Right lobe of liver (tissue), 6 donors: ENCODE data around the gene RNGTT. TPM values are rescaled to one million over a fixed set of nuclear protein-coding genes. Genes with fewer than 3 reads are reported as not detected.
A peak's percentile ranks its signal among the peaks of the same experiment; 100 is the strongest.

Experiments
- ATAC-seq, 4 donors: fragments of 200-7000 bp; cut with Tn5 transposase; one replicate each; pipeline ENCODE4 v1.9.1; 2020; ENCODE audit warnings: mild to moderate bottlenecking in 4 of 4, moderate library complexity in 4 of 4
- DNase-seq, 3 donors: peaks; one replicate each; pipeline ENCODE4 v3.0.0-alpha.2; 2020
- H3K27ac ChIP-seq, 3 donors: fragments of 200-600 bp; one replicate each; pipeline ENCODE4 v1.8.0; 2022
- H3K27me3 ChIP-seq, 2 donors: fragments of 200-600 bp; one replicate each; pipeline ENCODE4 v1.8.0; 2022
- H3K36me3 ChIP-seq, 4 donors: fragments of 200-600 bp; sonication (generic) in 1 of 4; one replicate each; pipeline versions ENCODE4 v1.5.1 to v1.8.0; 2017 to 2022; ENCODE audit warnings: control low read depth in 1 of 4
- H3K4me1 ChIP-seq, 4 donors: fragments of 200-600 bp; sonication (generic) in 1 of 4; one replicate each; pipeline versions ENCODE4 v1.5.1 to v1.8.0; 2017 to 2022; ENCODE audit warnings: control low read depth in 1 of 4
- H3K4me3 ChIP-seq, 3 donors: fragments of 200-600 bp; one replicate each; pipeline ENCODE4 v1.8.0; 2022
- H3K9me3 ChIP-seq, 4 donors: fragments of 200-600 bp; sonication (generic) in 1 of 4; one replicate each; pipeline versions ENCODE4 v1.5.1 to v1.8.0; 2017 to 2022; ENCODE audit warnings: control low read depth in 1 of 4
- CTCF ChIP-seq, 4 donors: fragments of 200-600 bp in 3 of 4; fragments of 450-650 bp in 1 of 4; IDR thresholded peaks; one replicate each; pipeline versions ENCODE4 v1.5.1 to v1.8.0; 2016 to 2022; ENCODE audit warnings: antibody characterized with exemption in 4 of 4, mild to moderate bottlenecking in 2 of 4
- POLR2A ChIP-seq: fragments of 450-650 bp; IDR thresholded peaks from one replicate; pipeline ENCODE4 v1.6.1; 2017; ENCODE audit warnings: antibody characterized with exemption, mild to moderate bottlenecking
- WGBS: methylation state at CpG from one replicate; pipeline ENCODE4 v1.1.6; 2018; ENCODE audit warnings: low coverage, low lambda C conversion rate; ENCODE audit not compliant: insufficient coverage; ENCODE audit errors: missing lambda C conversion rate; 5-methylcytosine and 5-hydroxymethylcytosine counted together
- intact Hi-C, 2 donors: fragments of 100-400 bp; cut with DNase I; formaldehyde crosslinking; loops; one replicate each; pipeline versions ENCODE4 v1.11.2 to v1.14.1; 2022
- total RNA-seq, 6 experiments: library from RNA; depleted of rRNA in 2 of 6; stranded (reverse); fragments of >200 nt in 2 of 6; fragmentation: NEBNext Ultra II Directional in 3 of 6; extraction: Animal tissue kit (Norgen Biotek cat#: 25700) in 3 of 6; gene quantifications; one replicate each; pipeline versions ENCODE4 v1.1.0 to v1.2.4, GENCODE V29; 2016 to 2023
- donor health status: DM: no; HTN: yes; CAD: no.
- donor health status: DM: no; HTN: no; CAD: no.
- donor health status: DM: no; HTN: no; CAD: no.
- donor health status: DM: no; HTN: yes; CAD: no.
- donor health status: DM: no; HTN: yes; CAD: no.

RNGTT gene
- total RNA-seq, 6 experiments from 2014 or later: 5.7 to 11.2 (median 6.5) TPM

DNA sequence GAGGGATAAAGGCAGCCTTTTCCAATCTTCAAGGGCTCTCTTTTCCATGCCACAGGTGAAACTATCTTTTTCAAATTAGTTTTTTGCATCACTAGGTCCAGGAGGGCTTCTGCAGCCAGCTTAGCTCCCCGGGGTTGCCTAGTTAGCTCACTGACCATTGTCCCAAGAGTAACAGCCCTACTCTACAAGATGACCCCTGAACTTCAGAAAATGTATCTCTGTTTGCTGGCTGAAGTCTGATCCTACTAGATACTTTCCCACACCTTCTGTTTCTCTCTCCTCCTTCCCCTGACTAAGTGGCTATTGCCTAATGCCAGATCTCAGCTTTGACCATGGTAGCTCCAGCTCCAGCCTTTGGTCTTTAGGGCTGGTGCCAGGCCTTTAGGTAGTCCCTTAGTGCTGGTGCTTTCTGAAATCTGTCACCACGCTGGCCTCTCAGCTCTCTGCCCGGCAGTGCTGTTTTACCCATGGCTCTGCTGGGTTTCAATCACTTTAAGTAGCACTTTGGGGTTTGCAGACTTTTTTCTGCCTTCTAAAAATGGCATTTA, 255.1 kb downstream of the RNGTT start:
- Histone ChIP-seq H3K36me3 (no peaks in the 10 kb centered on the region), H3K9me3 (no peaks in the 10 kb centered on the region), H3K27me3 (no peaks in the 10 kb centered on the region), H3K4me3 (no peak overlapping the region), H3K27ac (no peak overlapping the region), H3K4me1 (peaks cover 0 to 26% (median 7%) of the 10 kb centered on the region in 4 donors)
- TF ChIP-seq POLR2A (no peak), CTCF (IDR thresholded peaks at IDR 0.05) (no peak)
- ATAC-seq (peak; percentile 65 to 90 (median 76)), DNase-seq (peak; percentile 31 to 62 (median 49))
- intact Hi-C loops: no loop called here
- WGBS: 95% methylated on average over 2 of the region's 3 CpGs

DNA sequence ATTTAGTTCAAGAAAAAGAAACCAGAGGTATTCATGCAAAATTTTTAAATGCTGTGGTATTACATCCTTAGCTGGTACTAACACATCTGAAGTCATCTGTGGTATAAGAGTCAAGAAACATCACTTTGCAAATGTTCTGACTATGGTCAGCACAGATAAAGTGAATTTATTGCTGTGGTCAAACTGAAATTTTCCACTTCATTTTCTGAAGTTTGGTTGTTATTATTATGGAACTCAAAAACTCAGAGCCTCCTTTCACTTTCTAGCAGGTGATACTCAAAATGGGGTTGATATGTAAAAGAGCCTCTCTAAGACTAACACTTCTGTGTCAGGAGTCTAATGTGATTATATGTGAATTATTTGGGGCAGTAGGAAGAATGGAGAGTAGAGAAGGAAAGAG, 257.8 kb downstream of the RNGTT start:
- TF ChIP-seq POLR2A (no peak), CTCF (IDR thresholded peaks at IDR 0.05) (no peak)
- DNase-seq (no peak), ATAC-seq (no peak)
- Histone ChIP-seq H3K4me1 (peaks cover 0 to 26% (median 7%) of the 10 kb centered on the region in 4 donors), H3K36me3 (no peaks in the 10 kb centered on the region), H3K4me3 (no peak overlapping the region), H3K27ac (no peak overlapping the region), H3K27me3 (no peaks in the 10 kb centered on the region), H3K9me3 (no peaks in the 10 kb centered on the region)
- intact Hi-C loops: no loop called here

DNA sequence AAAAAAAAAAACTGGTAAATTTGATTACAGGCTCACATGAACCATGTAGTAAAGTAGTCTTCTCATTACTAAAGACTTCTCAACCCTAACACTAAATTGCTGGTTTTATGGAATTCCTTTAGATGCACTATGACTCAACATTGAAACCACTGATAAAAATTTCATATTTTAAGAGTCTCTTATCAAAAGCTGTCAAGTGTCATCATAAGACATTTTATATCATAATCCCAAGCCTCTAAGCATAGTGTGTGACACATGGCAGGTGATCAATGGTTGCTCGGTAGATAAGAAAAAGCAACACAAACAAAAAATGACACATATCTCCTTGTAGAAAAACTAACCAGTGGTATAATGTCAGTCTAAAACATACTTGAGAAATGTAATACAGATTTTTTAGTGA, 258.4 kb downstream of the RNGTT start:
- TF ChIP-seq CTCF (IDR thresholded peaks at IDR 0.05) (no peak), POLR2A (no peak)
- WGBS: 36% methylated on average over 1 of the region's 1 CpG
- intact Hi-C loops: no loop called here

DNA sequence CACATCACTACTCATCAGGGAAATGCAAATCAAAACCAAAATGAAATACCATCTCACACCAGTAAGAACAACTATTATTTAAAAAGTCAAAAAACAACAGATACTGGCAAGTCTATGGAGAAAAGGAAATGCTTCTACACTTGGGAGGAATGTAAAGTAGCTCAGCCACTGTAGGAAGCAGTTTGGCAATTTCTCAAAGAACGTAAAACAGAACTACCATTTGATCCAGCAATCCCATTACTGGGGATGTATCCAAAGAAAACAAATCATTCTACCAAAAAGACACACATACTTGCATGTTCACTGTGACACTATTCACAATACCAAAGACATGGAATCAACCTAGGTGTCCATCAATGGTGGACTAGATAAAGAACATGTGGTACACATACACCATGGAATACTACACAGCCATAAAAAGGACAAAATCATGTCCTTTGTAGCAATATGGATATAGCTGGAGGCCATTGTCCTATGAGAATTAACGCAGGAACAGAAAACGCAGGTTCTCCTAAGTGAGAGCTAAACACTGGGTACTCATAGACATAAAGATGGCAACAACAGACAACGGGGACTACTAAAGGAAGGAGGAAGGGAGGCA, 260.4 kb downstream of the RNGTT start:
- Histone ChIP-seq H3K4me3 (no peak overlapping the region), H3K36me3 (no peaks in the 10 kb centered on the region), H3K4me1 (peaks cover 0 to 2% (median 0%) of the 10 kb centered on the region in 4 donors), H3K27me3 (no peaks in the 10 kb centered on the region), H3K27ac (no peak overlapping the region), H3K9me3 (no peaks in the 10 kb centered on the region)
- intact Hi-C loops: no loop called here
- DNase-seq: no peak
- WGBS: 81% methylated on average over 4 of the region's 4 CpGs
- no peak for ATAC-seq
- TF ChIP-seq CTCF (IDR thresholded peaks at IDR 0.05): no peak
- TF ChIP-seq POLR2A: no peak

More for the DNA sequence above, 258.4 kb downstream of the RNGTT start:
- no peaks in the 10 kb centered on the region for H3K27me3 ChIP-seq
- no peak overlapping the region for H3K4me3 ChIP-seq
- no peak overlapping the region for H3K27ac ChIP-seq
- DNase-seq (no peak), ATAC-seq (no peak)
- no peaks in the 10 kb centered on the region for H3K36me3 ChIP-seq
- peaks cover 0 to 21% (median 4%) of the 10 kb centered on the region in 4 donors for H3K4me1 ChIP-seq
- no peaks in the 10 kb centered on the region for H3K9me3 ChIP-seq
